ENCODE measurements around the gene SYT3.

- TF ChIP-seq POLR2A (IDR thresholded peaks at IDR 0.05) (no peak), POLR2AphosphoS5 (IDR thresholded peaks at IDR 0.05) (no peak)
- TF ChIP-seq, protein P1, sequence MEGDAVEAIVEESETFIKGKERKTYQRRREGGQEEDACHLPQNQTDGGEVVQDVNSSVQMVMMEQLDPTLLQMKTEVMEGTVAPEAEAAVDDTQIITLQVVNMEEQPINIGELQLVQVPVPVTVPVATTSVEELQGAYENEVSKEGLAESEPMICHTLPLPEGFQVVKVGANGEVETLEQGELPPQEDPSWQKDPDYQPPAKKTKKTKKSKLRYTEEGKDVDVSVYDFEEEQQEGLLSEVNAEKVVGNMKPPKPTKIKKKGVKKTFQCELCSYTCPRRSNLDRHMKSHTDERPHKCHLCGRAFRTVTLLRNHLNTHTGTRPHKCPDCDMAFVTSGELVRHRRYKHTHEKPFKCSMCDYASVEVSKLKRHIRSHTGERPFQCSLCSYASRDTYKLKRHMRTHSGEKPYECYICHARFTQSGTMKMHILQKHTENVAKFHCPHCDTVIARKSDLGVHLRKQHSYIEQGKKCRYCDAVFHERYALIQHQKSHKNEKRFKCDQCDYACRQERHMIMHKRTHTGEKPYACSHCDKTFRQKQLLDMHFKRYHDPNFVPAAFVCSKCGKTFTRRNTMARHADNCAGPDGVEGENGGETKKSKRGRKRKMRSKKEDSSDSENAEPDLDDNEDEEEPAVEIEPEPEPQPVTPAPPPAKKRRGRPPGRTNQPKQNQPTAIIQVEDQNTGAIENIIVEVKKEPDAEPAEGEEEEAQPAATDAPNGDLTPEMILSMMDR (IDR thresholded peaks at IDR 0.05), result no peak
Measured at GRCh38 chr19:50633359-50633758, 6.3 kb downstream of the SYT3 start.
